ENCODE results near the gene PRKCH.

PRKCH gene

GRCh38 chr14:61581340-61581739, 260.0 kb downstream of the PRKCH start:
- DNase-seq (ENCODE audit: low read depth) = no peak
- H3K4me3 ChIP-seq (ENCODE audit: low read depth, low read length) = no peak overlapping the region
- no peak for TF ChIP-seq CTCF (IDR thresholded peaks at IDR 0.05; ENCODE audit: low read depth, low read length, missing control alignments)

- TF ChIP-seq CTCF (IDR thresholded peaks at IDR 0.05; ENCODE audit: low read depth, low read length, missing control alignments) = no peak
- DNase-seq (ENCODE audit: low read depth) = no peak
These were observed 260.7 kb downstream of the PRKCH start for GRCh38 chr14:61581955-61582615.

GRCh38 chr14:61582815-61583214, 261.4 kb downstream of the PRKCH start:
- no peak for TF ChIP-seq CTCF (IDR thresholded peaks at IDR 0.05; ENCODE audit: low read depth, low read length, missing control alignments)
- no peak for DNase-seq (ENCODE audit: low read depth)
- no peak overlapping the region for H3K4me3 ChIP-seq (ENCODE audit: low read depth, low read length)

More at GRCh38 chr14:61581955-61582615, 260.7 kb downstream of the PRKCH start:
- H3K4me3 ChIP-seq (ENCODE audit: low read depth, low read length) = no peak overlapping the region

GRCh38 chr14:61584331-61584741, 263.0 kb downstream of the PRKCH start:
- no peak for DNase-seq (ENCODE audit: low read depth)
- no peak for TF ChIP-seq CTCF (IDR thresholded peaks at IDR 0.05; ENCODE audit: low read depth, low read length, missing control alignments)
- no peak overlapping the region for H3K4me3 ChIP-seq (ENCODE audit: low read depth, low read length)

- DNase-seq (ENCODE audit: low read depth) = no peak
- no peak overlapping the region for H3K4me3 ChIP-seq (ENCODE audit: low read depth, low read length)
- no peak for TF ChIP-seq CTCF (IDR thresholded peaks at IDR 0.05; ENCODE audit: low read depth, low read length, missing control alignments)
These were observed 264.5 kb downstream of the PRKCH start for GRCh38 chr14:61585598-61586543.

- no peak for TF ChIP-seq CTCF (IDR thresholded peaks at IDR 0.05; ENCODE audit: low read depth, low read length, missing control alignments)
- H3K4me3 ChIP-seq (ENCODE audit: low read depth, low read length) = no peak overlapping the region
- DNase-seq (ENCODE audit: low read depth) = no peak
These were observed 265.2 kb downstream of the PRKCH start for GRCh38 chr14:61586544-61587055.
